IMR-90 (cell line): Measurements from ENCODE around the gene ARHGAP45. TPM values are rescaled to one million over a fixed set of nuclear protein-coding genes. Genes with fewer than 3 reads are reported as not detected.
A peak's percentile ranks its signal among the peaks of the same experiment; 100 is the strongest.

Experiments used
- ATAC-seq: fragments of 200-7000 bp; cut with Tn5 transposase; 2 replicates; pipeline ENCODE4 v1.9.1; 2020; ENCODE audit warnings: low read depth, mild to moderate bottlenecking, moderate library complexity
- BruUV-seq: library from RNA; stranded (reverse); fragments of 400-500 nt; replicated peaks from 2 replicates; lab custom pipeline; 2021; lab: Mats Ljungman, UMichigan
- CTCF ChIA-PET: fragments of 300-600 bp; formaldehyde crosslinking; extraction: SDS; loops from one replicate; lab custom pipeline; 2021; ENCODE audit warnings: antibody characterized with exemption; lab: Yijun Ruan, JAX
- POLR2A ChIA-PET: fragments of 300-600 bp; sonication (Branson Sonifier 250); formaldehyde crosslinking; loops from one replicate; lab custom pipeline; 2022; ENCODE audit warnings: antibody characterized with exemption; ENCODE audit not compliant: unreplicated experiment; lab: Charles Lee
- DNase-seq: peaks from one replicate; pipeline ENCODE4 v3.0.0; 2013
- H2AFZ ChIP-seq: replicated peaks from 2 replicates; pipeline ENCODE3; 2013; ENCODE audit warnings: low read length, mild to moderate bottlenecking; ENCODE audit not compliant: poor library complexity
- H2AK5ac ChIP-seq: 2 replicates; pipeline ENCODE4 v1.6.1; 2013; ENCODE audit warnings: low read depth, low read length, inconsistent platforms
- H2AK9ac ChIP-seq: replicated peaks from 2 replicates; pipeline ENCODE3; 2013; ENCODE audit warnings: mild to moderate bottlenecking, low read depth, low read length, moderate library complexity; ENCODE audit not compliant: poor library complexity
- H2BK120ac ChIP-seq: 2 replicates; pipeline ENCODE4 v1.6.1; 2013; ENCODE audit warnings: low read depth, low read length, inconsistent platforms
- H2BK15ac ChIP-seq: 3 replicates; pipeline ENCODE4 v1.6.1; 2013; ENCODE audit warnings: low read depth, low read length, inconsistent platforms
- H2BK20ac ChIP-seq: 2 replicates; pipeline ENCODE4 v1.6.1; 2013; ENCODE audit warnings: low read depth, mild to moderate bottlenecking, inconsistent platforms, low read length, moderate library complexity
- H2BK5ac ChIP-seq: 2 replicates; pipeline ENCODE4 v1.6.1; 2013; ENCODE audit warnings: mild to moderate bottlenecking, low read depth, low read length, inconsistent platforms; ENCODE audit not compliant: poor library complexity, severe bottlenecking
- H3K14ac ChIP-seq: replicated peaks from 2 replicates; pipeline ENCODE4 v1.6.1; 2013; ENCODE audit warnings: low read depth, low read length, inconsistent platforms
- H3K18ac ChIP-seq: 2 replicates; pipeline ENCODE4 v1.6.1; 2013; ENCODE audit warnings: low read depth, low read length, control low read depth
- H3K23ac ChIP-seq: 2 replicates; pipeline ENCODE4 v1.6.1; 2013; ENCODE audit warnings: low read depth, low read length, inconsistent platforms
- H3K27ac ChIP-seq: 2 replicates; pipeline ENCODE4 v1.5.1; 2013; ENCODE audit warnings: mild to moderate bottlenecking, control low read depth, low read length; ENCODE audit not compliant: insufficient read depth
- H3K27me3 ChIP-seq: 2 replicates; pipeline ENCODE4 v1.6.1; 2013; ENCODE audit warnings: low read length; ENCODE audit not compliant: control insufficient read depth, insufficient read depth
- H3K36me3 ChIP-seq: 2 replicates; pipeline ENCODE4 v1.6.1; 2013; ENCODE audit warnings: low read length, mixed read lengths; ENCODE audit not compliant: control insufficient read depth, insufficient read depth
- H3K4ac ChIP-seq: 2 replicates; pipeline ENCODE4 v1.6.1; 2013; ENCODE audit warnings: low read depth, low read length, inconsistent platforms
- H3K4me1 ChIP-seq: 2 replicates; pipeline ENCODE4 v1.6.1; 2013; ENCODE audit warnings: low read length, mixed read lengths; ENCODE audit not compliant: control insufficient read depth, insufficient read depth
- H3K4me2 ChIP-seq: 2 replicates; pipeline ENCODE4 v1.6.1; 2013; ENCODE audit warnings: low read depth, mild to moderate bottlenecking, control low read depth, low read length, moderate library complexity
- H3K4me3 ChIP-seq: 2 replicates; pipeline ENCODE4 v1.5.1; 2013; ENCODE audit warnings: low read depth, mild to moderate bottlenecking, control low read depth, low read length, moderate library complexity; ENCODE audit not compliant: insufficient read depth
- H3K56ac ChIP-seq: 2 replicates; pipeline ENCODE4 v1.6.1; 2013; ENCODE audit warnings: low read length, inconsistent platforms; ENCODE audit not compliant: insufficient read depth; ENCODE audit errors: extremely low read depth
- H3K79me1 ChIP-seq, 2 experiments: 2 replicates each; pipeline ENCODE4 v1.6.1; 2013; ENCODE audit warnings: low read length in 2 of 2, inconsistent platforms in 1 of 2, low read depth in 1 of 2
- H3K9ac ChIP-seq: 2 replicates; pipeline ENCODE4 v1.6.1; 2013; ENCODE audit warnings: low read depth, low read length, control low read depth
- H3K9me1 ChIP-seq: 2 replicates; pipeline ENCODE4 v1.6.1; 2013; ENCODE audit warnings: low read length, inconsistent platforms; ENCODE audit not compliant: insufficient read depth
- H3K9me3 ChIP-seq: 2 replicates; pipeline ENCODE4 v1.6.1; 2013; ENCODE audit warnings: low read length; ENCODE audit not compliant: control insufficient read depth, insufficient read depth
- H4K20me1 ChIP-seq: 2 replicates; pipeline ENCODE4 v1.6.1; 2013; ENCODE audit warnings: low read length, inconsistent platforms; ENCODE audit not compliant: insufficient read depth
- H4K5ac ChIP-seq: 2 replicates; pipeline ENCODE4 v1.6.1; 2013; ENCODE audit warnings: mild to moderate bottlenecking, low read depth, low read length, control low read depth
- H4K8ac ChIP-seq, 2 experiments: 2 replicates each; pipeline ENCODE4 v1.6.1; 2013; ENCODE audit warnings: low read depth in 2 of 2, low read length in 2 of 2, control low read depth in 1 of 2, inconsistent platforms in 1 of 2
- H4K91ac ChIP-seq: 2 replicates; pipeline ENCODE4 v1.6.1; 2013; ENCODE audit warnings: low read depth, low read length, inconsistent platforms; ENCODE audit not compliant: insufficient read depth
- MAFK ChIP-seq: IDR thresholded peaks from 2 replicates; pipeline ENCODE4 v1.6.1; 2012; ENCODE audit warnings: low read depth, low read length, improper control_type of control experiment
- WGBS, 2 experiments: methylation state at CpG; one replicate each; pipeline versions ENCODE4 v1.1.5 to v1.1.7; 2013; ENCODE audit warnings: missing lambda C conversion rate in 2 of 2; ENCODE audit not compliant: insufficient read length in 1 of 2; ENCODE audit errors: extremely low coverage in 2 of 2; 5-methylcytosine and 5-hydroxymethylcytosine counted together
- dilution Hi-C: fragments of 300-500 bp; cut with HindIII; formaldehyde crosslinking; loops from one replicate; pipeline ENCODE4 v1.14.3; 2018; ENCODE audit warnings: low sequenced_read_pairs; ENCODE audit not compliant: unreplicated experiment
- in situ Hi-C: fragments of 300-500 bp; cut with MboI; formaldehyde crosslinking; loops from 3 replicates; pipeline ENCODE4 v1.14.3; 2019; ENCODE audit warnings: low sequenced_read_pairs, inconsistent platforms, mixed read lengths
- intact Hi-C: fragments of 100-400 bp; cut with micrococcal nuclease; formaldehyde crosslinking; loops from 2 replicates; pipeline ENCODE4 v1.10.0; 2022
- polyA plus RNA-seq, 3 experiments: library from polyadenylated mRNA; depleted of rRNA; stranded (reverse); fragments of >200 nt; gene quantifications; 2 replicates each; pipeline ENCODE4 v1.2.3, GENCODE V29; 2012; ENCODE audit warnings: low replicate concordance in 1 of 3
- total RNA-seq: library from RNA; depleted of rRNA; stranded (reverse); fragments of >200 nt; gene quantifications from 2 replicates; pipeline ENCODE4 v1.2.3, GENCODE V29; 2012
- TF ChIP-seq, protein P1 (sequence below): conservative IDR thresholded peaks from 2 replicates; pipeline ENCODE4 v1.5.1; 2012; ENCODE audit warnings: mild to moderate bottlenecking, low read depth, low read length, improper control_type of control experiment

Gene ARHGAP45
- total and polyA plus RNA-seq, 2 of the 4 experiments (the other 2 are of a cell fraction): 1.3 to 1.7 TPM

- ATAC-seq: no peak
- no peak overlapping the region for H2BK20ac ChIP-seq
- ChIA-PET POLR2A (no interaction called here), CTCF (interaction anchor here (0.6 kb wide), 1 partner anchor 123 kb away, joined by 4 read pairs; no protein-coding TSS in a partner anchor)
- H2BK15ac ChIP-seq: no peak overlapping the region
- H2BK5ac ChIP-seq: no peak overlapping the region
- no peak overlapping the region for H4K91ac ChIP-seq
- no peak for DNase-seq
- 19% methylated on average over 9 of the region's 21 CpGs; no CpG with 5 or more reads in 1 of the 2 experiments for WGBS, 2 experiments
- no peak overlapping the region for H4K8ac ChIP-seq
- H3K36me3 ChIP-seq: no peaks in the 10 kb centered on the region
- H3K4me2 ChIP-seq: no peak overlapping the region
- no peak overlapping the region for H2AK5ac ChIP-seq
- no peaks in the 10 kb centered on the region for H3K9me1 ChIP-seq
- TF ChIP-seq MAFK: no peak
- TF ChIP-seq, protein P1, sequence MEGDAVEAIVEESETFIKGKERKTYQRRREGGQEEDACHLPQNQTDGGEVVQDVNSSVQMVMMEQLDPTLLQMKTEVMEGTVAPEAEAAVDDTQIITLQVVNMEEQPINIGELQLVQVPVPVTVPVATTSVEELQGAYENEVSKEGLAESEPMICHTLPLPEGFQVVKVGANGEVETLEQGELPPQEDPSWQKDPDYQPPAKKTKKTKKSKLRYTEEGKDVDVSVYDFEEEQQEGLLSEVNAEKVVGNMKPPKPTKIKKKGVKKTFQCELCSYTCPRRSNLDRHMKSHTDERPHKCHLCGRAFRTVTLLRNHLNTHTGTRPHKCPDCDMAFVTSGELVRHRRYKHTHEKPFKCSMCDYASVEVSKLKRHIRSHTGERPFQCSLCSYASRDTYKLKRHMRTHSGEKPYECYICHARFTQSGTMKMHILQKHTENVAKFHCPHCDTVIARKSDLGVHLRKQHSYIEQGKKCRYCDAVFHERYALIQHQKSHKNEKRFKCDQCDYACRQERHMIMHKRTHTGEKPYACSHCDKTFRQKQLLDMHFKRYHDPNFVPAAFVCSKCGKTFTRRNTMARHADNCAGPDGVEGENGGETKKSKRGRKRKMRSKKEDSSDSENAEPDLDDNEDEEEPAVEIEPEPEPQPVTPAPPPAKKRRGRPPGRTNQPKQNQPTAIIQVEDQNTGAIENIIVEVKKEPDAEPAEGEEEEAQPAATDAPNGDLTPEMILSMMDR: peak; percentile 23; the same call in 1 of the 2 replicates
- peak overlapping the region; percentile 70 for H2AFZ ChIP-seq
- no peak overlapping the region for H4K5ac ChIP-seq
- no peak overlapping the region for H3K23ac ChIP-seq
- no TSS peak for BruUV-seq
- H3K4me3 ChIP-seq: no peak overlapping the region
- no peak overlapping the region for H2BK120ac ChIP-seq
- H3K14ac ChIP-seq: no peak overlapping the region
- peaks cover 3% of the 10 kb centered on the region; the same call in 1 of the 2 replicates for H3K4me1 ChIP-seq
- dilution Hi-C loops: no loop called here
- in situ Hi-C loops: no loop called here
- intact Hi-C loops: no loop called here
- H3K79me1 ChIP-seq: no peaks in the 10 kb centered on the region
- no peak overlapping the region for H3K56ac ChIP-seq
- peaks cover under 1% of the 10 kb centered on the region; the same call in 1 of the 2 replicates for H4K20me1 ChIP-seq
- H3K27me3 ChIP-seq: peaks cover 45% of the 10 kb centered on the region
- no peak overlapping the region for H3K18ac ChIP-seq
- no peak overlapping the region for H3K27ac ChIP-seq
- H3K9ac ChIP-seq: no peak overlapping the region
- H3K9me3 ChIP-seq: no peaks in the 10 kb centered on the region
- H3K4ac ChIP-seq: no peak overlapping the region
- peak overlapping the region; percentile 76 for H2AK9ac ChIP-seq
These were observed 3.6 kb downstream of the ARHGAP45 start for GRCh38 chr19:1070576-1070930.
